Activated CD4-positive, alpha-beta T cell treated with anti-CD3 and anti-CD28 coated beads for 24 hours (primary cell): ENCODE results near the gene RSPRY1.

Experiments
- DNase-seq, 2 donors: peaks; one replicate each; pipeline ENCODE4 v3.0.0-alpha.2; 2020; ENCODE audit warnings: low read depth in 2 of 2

Gene RSPRY1

GRCh38 chr16:57224651-57225335 lies 38.7 kb downstream of the RSPRY1 start:
- no peak for DNase-seq

GRCh38 chr16:57225978-57226377 lies 39.8 kb downstream of the RSPRY1 start:
- no peak for DNase-seq

GRCh38 chr16:57226701-57227621 lies 40.8 kb downstream of the RSPRY1 start:
- no peak for DNase-seq

- DNase-seq: no peak
Observed at GRCh38 chr16:57229079-57229478, 43.0 kb downstream of the RSPRY1 start.

GRCh38 chr16:57231821-57232350 lies 45.8 kb downstream of the RSPRY1 start:
- no peak for DNase-seq

- no peak for DNase-seq
Observed at GRCh38 chr16:57233944-57234706, 48.0 kb downstream of the RSPRY1 start.

DNA sequence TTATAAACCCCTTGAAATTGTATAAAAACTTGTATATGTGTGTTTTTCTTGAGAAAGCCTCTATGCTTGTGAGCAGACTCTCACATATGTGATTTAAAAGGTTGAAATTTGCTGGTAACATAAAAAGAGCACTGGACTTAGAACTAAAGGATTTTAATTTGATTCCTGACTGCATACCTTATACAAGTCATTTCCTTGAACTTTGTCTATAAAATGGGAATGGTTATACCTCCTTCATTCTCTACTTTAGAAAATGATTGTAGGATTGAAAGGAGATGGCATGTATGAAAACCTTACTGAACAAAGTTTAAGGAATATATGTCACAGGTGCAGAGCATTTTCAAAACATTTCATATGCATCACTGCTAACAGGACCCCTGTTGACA lies 48.6 kb downstream of the RSPRY1 start:
- no peak for DNase-seq

GRCh38 chr16:57235128-57236021 lies 49.2 kb downstream of the RSPRY1 start:
- DNase-seq: no peak

- DNase-seq: no peak
Observed at GRCh38 chr16:57236022-57236350, 49.9 kb downstream of the RSPRY1 start.

DNA sequence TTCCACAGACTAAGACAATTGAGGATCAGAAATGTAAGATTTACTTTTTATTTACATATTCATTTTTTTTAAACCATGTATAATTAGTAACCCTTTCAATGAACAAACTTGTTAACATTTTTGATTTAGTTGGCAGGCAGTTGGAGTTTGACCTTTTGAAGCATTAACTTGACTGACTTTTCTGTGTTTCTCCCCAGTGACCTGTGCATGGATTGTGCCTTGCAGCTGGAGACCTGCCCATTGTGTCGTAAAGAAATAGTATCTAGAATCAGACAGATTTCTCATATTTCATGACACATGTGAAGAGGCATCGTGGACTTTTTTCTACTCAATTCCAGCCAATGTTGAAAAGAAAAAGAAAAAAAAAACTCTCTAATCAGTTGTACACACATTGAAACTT lies 52.6 kb downstream of the RSPRY1 start:
- no peak for DNase-seq

DNA sequence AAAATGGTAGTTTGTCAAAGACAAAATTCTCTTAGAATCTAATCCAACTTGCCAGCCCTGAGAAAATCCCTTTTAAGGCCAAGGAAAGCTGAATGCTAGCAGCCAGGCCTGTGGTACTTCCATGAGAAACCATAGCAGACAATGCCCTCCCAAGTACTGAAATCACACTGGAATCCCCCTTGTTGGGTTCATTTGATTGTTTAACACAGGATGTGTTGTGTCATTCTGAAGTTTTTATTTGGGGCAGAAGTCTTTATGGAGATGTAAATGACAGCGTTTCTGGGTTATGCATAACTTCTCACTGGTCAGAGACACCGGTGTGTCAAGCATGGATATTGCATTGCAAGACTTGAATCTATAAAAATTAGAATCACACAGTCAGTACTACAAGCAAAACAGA lies 53.0 kb downstream of the RSPRY1 start:
- no peak for DNase-seq

DNA sequence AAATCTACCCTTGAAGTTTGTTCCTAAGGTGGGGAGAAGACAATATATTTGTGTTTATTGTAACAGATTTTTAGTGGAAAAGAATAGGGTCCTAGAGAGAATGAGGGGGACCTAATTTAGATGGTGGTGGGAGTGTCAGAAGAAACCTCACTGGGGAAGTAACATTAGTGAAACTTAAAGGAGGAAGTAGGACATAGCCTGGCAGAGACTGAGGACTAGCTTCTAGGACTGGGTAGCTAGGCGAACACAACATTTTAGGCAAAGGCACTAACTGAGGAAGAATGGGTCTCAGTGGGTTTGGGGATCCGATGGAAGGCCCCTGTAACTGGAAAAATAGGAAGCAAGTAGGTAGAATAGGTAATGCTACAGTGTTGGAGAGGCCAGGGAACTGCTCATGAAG lies 54.7 kb downstream of the RSPRY1 start:
- no peak for DNase-seq

DNA sequence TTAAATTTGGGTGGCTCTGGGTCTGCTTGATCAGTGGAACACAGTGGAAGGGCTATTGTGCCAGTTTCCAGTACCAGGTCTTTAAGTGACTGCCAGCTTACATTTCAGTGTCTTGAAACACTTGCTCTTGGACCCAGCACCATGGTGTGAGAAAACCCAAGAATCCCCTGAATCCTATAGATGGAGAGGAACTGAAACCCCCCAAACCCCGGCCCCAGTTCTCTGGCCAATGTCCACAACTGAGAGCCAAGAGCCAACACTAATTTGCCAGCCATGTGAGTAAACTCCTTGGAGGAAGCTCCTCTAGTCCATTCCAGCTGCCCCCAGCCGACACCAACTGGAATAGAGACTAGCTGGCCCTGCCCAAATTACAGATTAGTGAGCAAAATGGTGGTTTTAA lies 56.5 kb downstream of the RSPRY1 start:
- DNase-seq: no peak

GRCh38 chr16:57244463-57244766 lies 58.3 kb downstream of the RSPRY1 start:
- DNase-seq: no peak

DNA sequence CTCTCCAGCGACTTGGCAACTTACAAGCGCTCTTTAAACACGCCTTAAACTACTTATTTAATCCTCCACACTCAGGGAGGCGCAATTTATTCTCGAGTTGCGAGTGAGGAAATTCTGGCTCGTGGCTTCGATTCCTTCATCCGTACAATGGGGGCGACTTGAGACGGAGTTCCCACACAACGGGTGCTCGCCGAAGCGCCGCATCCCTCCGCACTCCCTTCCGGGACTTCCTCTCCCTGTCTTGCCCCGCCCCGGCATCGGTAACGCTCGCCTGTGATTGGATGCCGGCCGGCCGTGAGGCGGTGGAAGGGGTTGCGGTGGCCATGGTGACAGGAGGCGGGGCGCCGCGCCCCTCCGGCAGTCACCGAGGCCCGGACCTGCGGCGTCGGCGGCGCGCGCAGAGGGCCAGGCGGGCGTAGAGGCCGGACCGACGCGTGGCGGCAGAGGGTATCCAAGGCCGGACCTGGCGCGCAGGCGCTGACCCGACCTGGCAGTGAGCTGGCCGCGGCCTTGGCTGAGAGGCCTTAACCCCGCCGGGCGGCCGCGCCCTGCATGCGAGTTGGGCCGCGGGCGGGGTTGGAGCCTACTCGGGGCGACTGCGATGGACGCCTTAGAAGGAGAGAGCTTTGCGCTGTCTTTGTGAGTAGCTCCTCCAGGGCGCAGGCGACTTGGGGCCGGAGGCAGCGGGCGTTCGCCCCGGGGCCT lies 58.8 kb downstream of the RSPRY1 start, which contains the start of gene ARL2BP:
Gene ARL2BP, plus strand, starts transcription at position 493 of the 705 bp plus-strand sequence. Its CDS starts 109 bp downstream, at position 602.
- DNase-seq: peak; percentile 94 to 96

DNA sequence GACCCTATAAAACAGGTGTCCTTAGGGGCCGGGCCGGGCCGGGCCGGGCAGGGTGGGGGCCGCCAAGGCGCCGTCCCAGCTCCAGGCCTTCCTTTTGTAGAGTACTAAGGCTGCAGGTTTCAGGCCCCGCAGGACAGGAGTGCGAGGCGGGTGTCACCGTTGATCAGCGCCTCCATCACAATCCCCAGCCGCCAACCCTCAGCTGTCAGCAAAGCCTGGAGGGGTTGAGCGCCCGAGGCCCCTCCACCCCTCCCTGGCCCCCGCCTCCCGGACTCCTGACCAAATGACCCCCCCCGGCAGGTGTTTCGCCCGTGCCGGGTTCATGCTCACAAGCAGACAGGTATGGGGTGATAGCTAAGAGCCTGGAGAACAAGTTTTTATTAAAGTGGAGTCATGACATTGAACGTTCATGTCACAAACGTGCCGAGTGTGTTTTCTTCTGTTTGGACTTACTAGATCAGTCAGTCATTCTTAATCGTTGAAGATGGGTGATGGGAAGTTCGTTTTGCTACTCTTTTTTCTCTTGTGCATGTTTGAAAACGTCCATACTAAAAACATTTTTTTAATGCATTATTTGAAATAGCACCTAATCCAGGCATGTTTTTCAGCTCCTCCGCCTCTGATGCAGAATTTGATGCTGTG lies 59.5 kb downstream of the RSPRY1 start:
- no peak for DNase-seq

DNA sequence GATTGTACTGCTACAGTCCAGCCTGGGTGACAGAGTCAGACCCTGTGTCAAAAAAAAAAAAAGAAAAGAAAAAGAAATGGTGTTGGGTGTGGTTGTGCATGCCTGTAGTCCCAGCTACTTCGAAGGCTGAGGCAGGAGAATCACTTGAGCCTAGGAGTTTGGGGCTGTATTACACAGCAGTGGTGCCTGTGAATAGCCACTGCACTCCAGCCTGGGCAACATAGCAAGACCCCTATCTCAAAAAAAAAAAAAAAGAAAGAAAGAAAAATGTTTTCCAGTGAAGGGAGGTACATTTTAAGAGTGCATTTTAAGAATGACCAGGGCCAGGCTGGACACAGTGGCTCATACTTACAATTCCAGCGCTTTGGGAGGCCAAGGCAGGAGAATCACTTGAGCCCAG lies 65.2 kb downstream of the RSPRY1 start:
- no peak for DNase-seq

- DNase-seq: no peak
Observed at GRCh38 chr16:57252148-57252721, 66.1 kb downstream of the RSPRY1 start.

GRCh38 chr16:57253466-57253865 lies 67.3 kb downstream of the RSPRY1 start:
- DNase-seq: no peak
